Adipocyte (in vitro differentiated cells): ENCODE data around the gene SLCO3A1.

Experiments used
- DNase-seq: peaks from one replicate; pipeline ENCODE4 v3.0.0-alpha.2; 2015; ENCODE audit warnings: low read depth
- H3K27me3 ChIP-seq: replicated peaks from 2 replicates; pipeline ENCODE4 v1.7.0; 2013; ENCODE audit warnings: mild to moderate bottlenecking, low read length, moderate library complexity; ENCODE audit not compliant: control insufficient read depth, insufficient read depth
- H3K36me3 ChIP-seq: 2 replicates; pipeline ENCODE4 v1.7.0; 2013; ENCODE audit warnings: low read length, mild to moderate bottlenecking, moderate library complexity; ENCODE audit not compliant: control insufficient read depth, insufficient read depth, severe bottlenecking
- H3K4me1 ChIP-seq: 2 replicates; pipeline ENCODE4 v1.7.0; 2013; ENCODE audit warnings: mild to moderate bottlenecking, low read length, moderate library complexity; ENCODE audit not compliant: control insufficient read depth, insufficient read depth
- H3K4me3 ChIP-seq: 2 replicates; pipeline ENCODE4 v1.7.0; 2013; ENCODE audit warnings: mild to moderate bottlenecking, low read length, moderate library complexity
- H3K9ac ChIP-seq: 2 replicates; pipeline ENCODE4 v1.7.0; 2013; ENCODE audit warnings: mild to moderate bottlenecking, low read length, moderate library complexity
- H3K9me3 ChIP-seq: 2 replicates; pipeline ENCODE4 v1.7.0; 2013; ENCODE audit warnings: mild to moderate bottlenecking, low read length, moderate library complexity; ENCODE audit not compliant: control insufficient read depth

The SLCO3A1 gene

GRCh38 chr15:91861223-91861622 lies 7.7 kb downstream of the SLCO3A1 start:
- no peak for DNase-seq
- Histone ChIP-seq H3K4me1 (peaks cover 9% of the 10 kb centered on the region), H3K9me3 (no peaks in the 10 kb centered on the region), H3K9ac (no peak overlapping the region), H3K4me3 (no peak overlapping the region), H3K36me3 (no peaks in the 10 kb centered on the region), H3K27me3 (no peaks in the 10 kb centered on the region)

GRCh38 chr15:91862891-91863504 lies 9.5 kb downstream of the SLCO3A1 start:
- Histone ChIP-seq H3K27me3 (no peaks in the 10 kb centered on the region), H3K36me3 (no peaks in the 10 kb centered on the region), H3K9me3 (no peaks in the 10 kb centered on the region), H3K4me1 (peaks cover 27% of the 10 kb centered on the region), H3K9ac (no peak overlapping the region), H3K4me3 (no peak overlapping the region)
- no peak for DNase-seq

GRCh38 chr15:91863621-91864255 lies 10.2 kb downstream of the SLCO3A1 start:
- no peak overlapping the region for H3K9ac ChIP-seq
- H3K4me1 ChIP-seq: peaks cover 35% of the 10 kb centered on the region
- H3K27me3 ChIP-seq: no peaks in the 10 kb centered on the region
- H3K4me3 ChIP-seq: no peak overlapping the region
- DNase-seq: no peak
- no peaks in the 10 kb centered on the region for H3K36me3 ChIP-seq
- no peaks in the 10 kb centered on the region for H3K9me3 ChIP-seq

GRCh38 chr15:91864664-91865063 lies 11.2 kb downstream of the SLCO3A1 start:
- Histone ChIP-seq H3K9ac (no peak overlapping the region), H3K4me3 (no peak overlapping the region), H3K36me3 (no peaks in the 10 kb centered on the region), H3K27me3 (no peaks in the 10 kb centered on the region), H3K9me3 (no peaks in the 10 kb centered on the region), H3K4me1 (peaks cover 41% of the 10 kb centered on the region)
- no peak for DNase-seq

GRCh38 chr15:91865486-91865885 lies 12.0 kb downstream of the SLCO3A1 start:
- DNase-seq: no peak
- peak overlapping the region; percentile 58 for H3K9ac ChIP-seq
- H3K9me3 ChIP-seq: no peaks in the 10 kb centered on the region
- peaks cover 42% of the 10 kb centered on the region for H3K4me1 ChIP-seq
- H3K4me3 ChIP-seq: no peak overlapping the region
- H3K27me3 ChIP-seq: no peaks in the 10 kb centered on the region
- no peaks in the 10 kb centered on the region for H3K36me3 ChIP-seq

- DNase-seq: peak; percentile 3
- H3K9ac ChIP-seq: peak overlapping the region; percentile 58
- H3K4me1 ChIP-seq: peaks cover 42% of the 10 kb centered on the region
- H3K4me3 ChIP-seq: no peak overlapping the region
- no peaks in the 10 kb centered on the region for H3K9me3 ChIP-seq
- H3K36me3 ChIP-seq: no peaks in the 10 kb centered on the region
- no peaks in the 10 kb centered on the region for H3K27me3 ChIP-seq
Observed at GRCh38 chr15:91865950-91866349, 12.4 kb downstream of the SLCO3A1 start.

- no peaks in the 10 kb centered on the region for H3K9me3 ChIP-seq
- peak; percentile 9 for DNase-seq
- H3K9ac ChIP-seq: peak overlapping the region; percentile 79
- no peaks in the 10 kb centered on the region for H3K36me3 ChIP-seq
- peaks cover 42% of the 10 kb centered on the region for H3K4me1 ChIP-seq
- H3K4me3 ChIP-seq: peak overlapping the region; percentile 72
- H3K27me3 ChIP-seq: no peaks in the 10 kb centered on the region
Observed at GRCh38 chr15:91866371-91866905, 12.9 kb downstream of the SLCO3A1 start.

GRCh38 chr15:91866971-91867372 lies 13.5 kb downstream of the SLCO3A1 start:
- no peaks in the 10 kb centered on the region for H3K9me3 ChIP-seq
- H3K4me1 ChIP-seq: peaks cover 42% of the 10 kb centered on the region
- H3K4me3 ChIP-seq: peak overlapping the region; percentile 72
- H3K27me3 ChIP-seq: no peaks in the 10 kb centered on the region
- H3K36me3 ChIP-seq: no peaks in the 10 kb centered on the region
- peak; percentile 12 for DNase-seq
- H3K9ac ChIP-seq: peak overlapping the region; percentile 79

- no peaks in the 10 kb centered on the region for H3K36me3 ChIP-seq
- peak overlapping the region; percentile 72 for H3K4me3 ChIP-seq
- no peaks in the 10 kb centered on the region for H3K27me3 ChIP-seq
- peak; percentile 59 for DNase-seq
- peak overlapping the region; percentile 79 for H3K9ac ChIP-seq
- peaks cover 42% of the 10 kb centered on the region for H3K4me1 ChIP-seq
- H3K9me3 ChIP-seq: no peaks in the 10 kb centered on the region
Observed at GRCh38 chr15:91867581-91868026, 14.1 kb downstream of the SLCO3A1 start.

- Histone ChIP-seq H3K36me3 (no peaks in the 10 kb centered on the region), H3K27me3 (no peaks in the 10 kb centered on the region), H3K4me1 (peaks cover 35% of the 10 kb centered on the region), H3K9me3 (no peaks in the 10 kb centered on the region), H3K9ac (no peak overlapping the region), H3K4me3 (no peak overlapping the region)
- no peak for DNase-seq
Observed at GRCh38 chr15:91870876-91871537, 17.5 kb downstream of the SLCO3A1 start.

- Histone ChIP-seq H3K4me1 (peaks cover 27% of the 10 kb centered on the region), H3K27me3 (no peaks in the 10 kb centered on the region), H3K9ac (no peak overlapping the region), H3K9me3 (no peaks in the 10 kb centered on the region), H3K36me3 (no peaks in the 10 kb centered on the region), H3K4me3 (no peak overlapping the region)
- DNase-seq: no peak
Observed at GRCh38 chr15:91871837-91872236, 18.3 kb downstream of the SLCO3A1 start.
